HG02938 (cell line): Measurements from ENCODE around the gene DALRD3.

Source experiments
- ATAC-seq: cut with Tn5 transposase; IDR thresholded peaks from one replicate; pipeline ENCODE4 v1.9.1; 2021; ENCODE audit warnings: mild to moderate bottlenecking, moderate library complexity; ENCODE audit not compliant: unreplicated experiment

The DALRD3 gene

GRCh38 chr3:48982686-48983085, 35.7 kb downstream of the DALRD3 start:
- no peak for ATAC-seq

DNA sequence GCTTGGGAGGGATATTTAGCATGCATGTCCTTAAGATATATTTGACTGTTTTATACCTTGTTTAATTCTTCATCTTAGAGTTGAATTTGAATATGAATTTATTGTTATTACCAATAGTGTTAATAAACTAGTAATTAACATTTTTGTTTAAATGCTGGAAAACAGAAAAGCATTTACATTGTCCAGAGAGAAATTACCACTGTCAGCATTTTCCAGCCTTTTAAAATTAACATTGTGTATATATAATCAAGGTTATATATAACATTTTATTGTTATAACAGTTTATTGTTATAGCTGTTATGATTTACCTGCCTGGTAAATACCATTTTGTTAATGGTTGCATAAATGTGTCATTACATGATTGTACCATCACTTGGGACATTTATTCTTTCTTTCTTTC, 36.4 kb downstream of the DALRD3 start:
- no peak for ATAC-seq

DNA sequence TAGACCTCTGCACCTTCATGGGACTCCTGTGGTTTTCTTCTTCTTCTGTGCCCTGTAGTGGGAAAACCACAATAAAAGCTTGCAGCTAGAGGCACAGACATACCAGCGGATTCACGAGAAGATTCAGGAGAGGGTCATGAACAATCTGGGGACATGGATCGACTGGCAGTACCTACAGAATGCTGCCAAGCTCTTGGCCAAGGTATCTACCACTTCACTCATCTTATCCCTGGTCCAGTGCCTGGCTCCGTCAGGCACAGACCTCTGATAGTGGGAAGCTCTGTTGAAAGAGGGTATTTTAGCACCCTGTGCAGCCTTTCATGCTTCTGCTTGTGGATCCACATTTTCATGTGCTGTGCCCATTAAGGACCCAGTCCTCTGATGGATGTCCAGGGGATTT, 38.1 kb downstream of the DALRD3 start:
- no peak for ATAC-seq

- ATAC-seq: no peak
These were observed 38.9 kb downstream of the DALRD3 start for GRCh38 chr3:48979451-48979850.

DNA sequence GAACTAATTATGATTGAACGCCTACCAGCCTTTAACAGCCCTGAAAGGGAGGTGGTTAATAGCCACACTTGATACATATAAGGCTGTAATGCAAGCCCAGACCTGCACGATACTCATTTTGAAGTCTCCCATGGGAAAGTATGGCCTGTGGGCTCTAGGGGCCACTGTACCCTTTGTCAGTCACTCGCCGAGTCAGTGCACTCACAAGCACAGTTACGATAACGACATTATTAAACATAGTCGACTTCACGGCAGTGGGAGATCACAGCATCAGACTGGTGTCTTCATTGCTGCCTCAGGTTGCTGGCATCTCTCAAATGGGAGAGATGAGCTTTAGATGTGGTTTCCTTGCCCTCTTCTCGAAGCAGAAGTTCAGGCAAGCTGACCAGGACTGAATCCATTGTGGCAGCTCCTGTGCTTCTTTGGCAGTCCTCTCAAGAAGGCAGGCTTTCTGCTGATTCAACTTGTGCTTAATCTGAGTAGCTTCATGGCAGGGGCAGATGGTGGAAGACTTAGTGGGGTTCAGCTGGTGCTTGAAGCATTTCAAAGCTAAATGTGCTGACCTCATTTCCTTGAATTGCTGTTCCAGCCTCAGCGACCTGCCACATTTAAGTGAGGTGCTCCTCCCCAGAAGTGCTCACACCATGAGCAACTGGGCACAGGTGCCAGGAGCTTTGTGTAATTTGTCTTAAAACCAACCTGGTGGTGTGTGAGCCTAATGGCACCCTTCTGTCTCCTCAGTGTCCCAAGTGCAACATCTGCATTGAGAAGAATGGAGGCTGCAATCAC, 44.1 kb downstream of the DALRD3 start:
- no peak for ATAC-seq

DNA sequence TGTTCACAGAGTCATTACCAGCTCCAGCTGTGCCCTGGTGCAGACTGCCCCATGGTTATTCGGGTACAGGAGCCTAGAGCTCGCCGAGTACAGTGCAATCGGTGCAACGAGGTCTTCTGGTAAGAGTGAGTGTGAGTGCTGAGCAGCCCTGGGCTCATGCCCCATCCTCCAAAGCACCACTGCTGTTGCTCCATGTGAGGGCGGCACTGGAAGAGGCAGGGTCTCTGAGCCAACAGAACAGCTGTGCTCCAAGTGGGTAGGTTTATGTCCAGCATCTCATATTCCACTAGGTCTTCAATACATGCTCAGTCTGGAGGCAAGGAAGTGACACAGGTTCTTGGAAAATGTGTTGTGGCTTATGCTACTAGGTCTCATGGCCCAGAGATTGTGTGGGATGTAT, 47.8 kb downstream of the DALRD3 start:
- ATAC-seq: no peak

- ATAC-seq: no peak
These were observed 51.5 kb downstream of the DALRD3 start for GRCh38 chr3:48966876-48967361.

GRCh38 chr3:48966367-48966766, 52.0 kb downstream of the DALRD3 start:
- no peak for ATAC-seq
